SK-N-SH (cell line): ENCODE results near the gene MLLT1.

Experiments used
- CHD2 ChIP-seq: fragments of 150-350 bp; IDR thresholded peaks from 2 replicates; pipeline ENCODE4 v1.6.1; 2018; ENCODE audit warnings: low read length; ENCODE audit not compliant: partially characterized antibody
- CTCF ChIP-seq: fragments of 200-600 bp; sonication (generic); IDR thresholded peaks from 2 replicates; pipeline ENCODE4 v1.6.1; 2017; ENCODE audit warnings: antibody characterized with exemption, mild to moderate bottlenecking, moderate library complexity
- ELF1 ChIP-seq: IDR thresholded peaks from 2 replicates; pipeline ENCODE4 v1.4.0; 2012
- EZH2phosphoT487 ChIP-seq: fragments of 200-600 bp; sonication (generic); IDR thresholded peaks from 2 replicates; pipeline ENCODE4 v1.6.1; 2017; ENCODE audit warnings: low read depth, mixed run types, mild to moderate bottlenecking, antibody characterized with exemption, moderate library complexity, borderline replicate concordance
- FOXM1 ChIP-seq: IDR thresholded peaks from 2 replicates; pipeline ENCODE4 v1.4.0; 2012; ENCODE audit warnings: low read depth, mild to moderate bottlenecking
- MEF2A ChIP-seq: IDR thresholded peaks from 2 replicates; pipeline ENCODE4 v1.4.0; 2012; ENCODE audit warnings: low read depth, borderline replicate concordance
- MXI1 ChIP-seq: IDR thresholded peaks from 2 replicates; pipeline ENCODE4 v1.6.1; 2012; ENCODE audit warnings: mild to moderate bottlenecking, low read depth, low read length, improper control_type of control experiment
- POLR2AphosphoS5 ChIP-seq: IDR thresholded peaks from 2 replicates; pipeline ENCODE4 v1.6.1; 2012; ENCODE audit warnings: low read depth, low read length
- RAD21 ChIP-seq: IDR thresholded peaks from 2 replicates; pipeline ENCODE4 v1.6.1; 2012; ENCODE audit warnings: mild to moderate bottlenecking, low read length
- SIN3A ChIP-seq: IDR thresholded peaks from 2 replicates; pipeline ENCODE4 v1.6.1; 2012; ENCODE audit warnings: low read depth, mild to moderate bottlenecking, low read length, moderate library complexity, borderline replicate concordance
- TCF12 ChIP-seq: IDR thresholded peaks from 2 replicates; pipeline ENCODE4 v1.4.0; 2012
- ZBTB33 ChIP-seq: IDR thresholded peaks from 2 replicates; pipeline ENCODE4 v1.4.0; 2012; ENCODE audit warnings: low read depth, borderline replicate concordance

- no peak for TF ChIP-seq CTCF
- TF ChIP-seq POLR2AphosphoS5 = no peak
- TF ChIP-seq EZH2phosphoT487 = no peak
- no peak for TF ChIP-seq SIN3A
- no peak for TF ChIP-seq RAD21
- TF ChIP-seq ELF1 = no peak
- TF ChIP-seq MEF2A = no peak
- TF ChIP-seq ZBTB33 = no peak
- TF ChIP-seq FOXM1 = no peak
- no peak for TF ChIP-seq MXI1
- TF ChIP-seq TCF12 = no peak
- no peak for TF ChIP-seq CHD2
Measured at GRCh38 chr19:6222884-6223283, 56.9 kb downstream of the MLLT1 start.
